ENCODE results near the gene TCP11. TPM values are rescaled to one million over a fixed set of nuclear protein-coding genes. Genes with fewer than 3 reads are reported as not detected.
"Not testable (repeated sequence)": the region's sequence is repeated elsewhere in the genome, so short reads cannot be mapped to it uniquely, and the experiment has no call there.

Gene TCP11
- total RNA-seq, 1 experiment from 2014 or later, result not detected

- Mint-ChIP-seq H3K36me3 (ENCODE audit: insufficient read depth, unreplicated experiment) (no peaks in the 10 kb centered on the region), H3K27ac (ENCODE audit: unreplicated experiment) (no peak overlapping the region), H3K4me3 (ENCODE audit: low read depth, unreplicated experiment) (no peak overlapping the region), H3K9me3 (ENCODE audit: low read depth, unreplicated experiment) (no peaks in the 10 kb centered on the region), H3K4me1 (ENCODE audit: low read depth, unreplicated experiment) (peaks cover 39% of the 10 kb centered on the region), H3K27me3 (ENCODE audit: unreplicated experiment) (no peaks in the 10 kb centered on the region)
- no TSS peak for BruUV-seq (replicated peaks)
- CTCF ChIA-PET, result interaction anchor here (0.6 to 1.4 kb wide), 15 partner anchors 11 to 714 kb away, joined by 3 to 32 read pairs (median 3); partner anchors contain the start of gene TAF11
- no peak for DNase-seq
- intact Hi-C loops (cut with micrococcal nuclease; ENCODE audit: unreplicated experiment), result loop anchor here (2.0 kb wide), 1 partner anchor 43 kb away; no protein-coding TSS in a partner anchor
- TF ChIP-seq CTCF (IDR thresholded peaks at IDR 0.05; ENCODE audit: unreplicated experiment), result no peak
These were observed 1.7 kb downstream of the TCP11 start for GRCh38 chr6:35139470-35139869.

GRCh38 chr6:35138191-35138590 is 2.9 kb downstream of the TCP11 start:
- not testable (repeated sequence) for DNase-seq; H3K4me3 Mint-ChIP-seq (ENCODE audit: low read depth, unreplicated experiment); H3K9me3 Mint-ChIP-seq (ENCODE audit: low read depth, unreplicated experiment); H3K27me3 Mint-ChIP-seq (ENCODE audit: unreplicated experiment); BruUV-seq (replicated peaks); H3K36me3 Mint-ChIP-seq (ENCODE audit: insufficient read depth, unreplicated experiment); H3K27ac Mint-ChIP-seq (ENCODE audit: unreplicated experiment)
- CTCF ChIA-PET, result interaction anchor here (0.5 to 1.4 kb wide), 4 partner anchors 18 to 528 kb away, joined by 3 to 5 read pairs (median 4); no protein-coding TSS in a partner anchor
- peaks cover 27% of the 10 kb centered on the region for H3K4me1 Mint-ChIP-seq (ENCODE audit: low read depth, unreplicated experiment)
- intact Hi-C loops (cut with micrococcal nuclease; ENCODE audit: unreplicated experiment), result loop anchor here (2.0 kb wide), 1 partner anchor 41 kb away; no protein-coding TSS in a partner anchor

- intact Hi-C loops (cut with micrococcal nuclease; ENCODE audit: unreplicated experiment), result no loop called here
- no peak overlapping the region for H3K4me3 Mint-ChIP-seq (ENCODE audit: low read depth, unreplicated experiment)
- no peak for DNase-seq
- H3K27ac Mint-ChIP-seq (ENCODE audit: unreplicated experiment), result no peak overlapping the region
- H3K4me1 Mint-ChIP-seq (ENCODE audit: low read depth, unreplicated experiment), result peaks cover 8% of the 10 kb centered on the region
- no peaks in the 10 kb centered on the region for H3K27me3 Mint-ChIP-seq (ENCODE audit: unreplicated experiment)
- CTCF ChIA-PET, result no interaction called here
- no TSS peak for BruUV-seq (replicated peaks)
- TF ChIP-seq CTCF (IDR thresholded peaks at IDR 0.05; ENCODE audit: unreplicated experiment), result no peak
- H3K9me3 Mint-ChIP-seq (ENCODE audit: low read depth, unreplicated experiment), result no peaks in the 10 kb centered on the region
- no peaks in the 10 kb centered on the region for H3K36me3 Mint-ChIP-seq (ENCODE audit: insufficient read depth, unreplicated experiment)
These were observed 5.0 kb downstream of the TCP11 start for GRCh38 chr6:35136185-35136584.

GRCh38 chr6:35128496-35128895 is 12.6 kb downstream of the TCP11 start:
- DNase-seq, result no peak
- CTCF ChIA-PET, result interaction anchor here (0.6 to 1.1 kb wide), 3 partner anchors 11 to 1840 kb away, joined by 3 to 9 read pairs (median 4); no protein-coding TSS in a partner anchor
- Mint-ChIP-seq H3K36me3 (ENCODE audit: insufficient read depth, unreplicated experiment) (no peaks in the 10 kb centered on the region), H3K4me3 (ENCODE audit: low read depth, unreplicated experiment) (no peak overlapping the region), H3K27me3 (ENCODE audit: unreplicated experiment) (peaks cover 29% of the 10 kb centered on the region), H3K4me1 (ENCODE audit: low read depth, unreplicated experiment) (peaks cover 5% of the 10 kb centered on the region), H3K9me3 (ENCODE audit: low read depth, unreplicated experiment) (no peaks in the 10 kb centered on the region), H3K27ac (ENCODE audit: unreplicated experiment) (no peak overlapping the region)
- intact Hi-C loops (cut with micrococcal nuclease; ENCODE audit: unreplicated experiment), result no loop called here
- BruUV-seq (replicated peaks), result no TSS peak
- no peak for TF ChIP-seq CTCF (IDR thresholded peaks at IDR 0.05; ENCODE audit: unreplicated experiment)

- CTCF ChIA-PET, result interaction anchor here (0.6 to 1.1 kb wide), 2 partner anchors 12 to 198 kb away, joined by 3 to 4 read pairs; no protein-coding TSS in a partner anchor
- Mint-ChIP-seq H3K27ac (ENCODE audit: unreplicated experiment) (no peak overlapping the region), H3K9me3 (ENCODE audit: low read depth, unreplicated experiment) (no peaks in the 10 kb centered on the region), H3K36me3 (ENCODE audit: insufficient read depth, unreplicated experiment) (no peaks in the 10 kb centered on the region), H3K4me3 (ENCODE audit: low read depth, unreplicated experiment) (no peak overlapping the region), H3K4me1 (ENCODE audit: low read depth, unreplicated experiment) (peaks cover 5% of the 10 kb centered on the region), H3K27me3 (ENCODE audit: unreplicated experiment) (peaks cover 29% of the 10 kb centered on the region)
- intact Hi-C loops (cut with micrococcal nuclease; ENCODE audit: unreplicated experiment), result no loop called here
- TF ChIP-seq CTCF (IDR thresholded peaks at IDR 0.05; ENCODE audit: unreplicated experiment), result no peak
- DNase-seq, result no peak
- no TSS peak for BruUV-seq (replicated peaks)
These were observed 13.1 kb downstream of the TCP11 start for GRCh38 chr6:35128042-35128441.

All from Calu3 (cell line).